Hepatocyte (in vitro differentiated cells): ENCODE measurements around the gene MIOX. TPM values are rescaled to one million over a fixed set of nuclear protein-coding genes. Genes with fewer than 3 reads are reported as not detected.
"Not testable (repeated sequence)": the region's sequence is repeated elsewhere in the genome, so short reads cannot be mapped to it uniquely, and the experiment has no call there.

ENCODE experiments used
- DNase-seq: peaks from one replicate; pipeline ENCODE4 v3.0.0-alpha.2; 2016; ENCODE audit warnings: low spot score
- H2AFZ ChIP-seq: fragments of 200-600 bp; sonication (generic); 2 replicates; pipeline ENCODE4 v1.6.0; 2016; ENCODE audit warnings: antibody characterized with exemption, mild to moderate bottlenecking
- H3K27ac ChIP-seq: fragments of 200-600 bp; sonication (generic); 2 replicates; pipeline ENCODE4 v1.5.1; 2016; ENCODE audit warnings: mild to moderate bottlenecking
- H3K27me3 ChIP-seq: fragments of 200-600 bp; sonication (generic); 2 replicates; pipeline ENCODE4 v1.6.1; 2016
- H3K36me3 ChIP-seq: fragments of 200-600 bp; sonication (generic); replicated peaks from 2 replicates; pipeline ENCODE4 v1.5.1; 2016; ENCODE audit warnings: low read depth; ENCODE audit not compliant: insufficient read depth
- H3K4me1 ChIP-seq: fragments of 200-600 bp; sonication (generic); 2 replicates; pipeline ENCODE4 v1.5.1; 2016; ENCODE audit warnings: mild to moderate bottlenecking, moderate library complexity; ENCODE audit not compliant: insufficient read depth
- H3K4me2 ChIP-seq: fragments of 200-600 bp; sonication (generic); 2 replicates; pipeline ENCODE4 v1.6.0; 2016
- H3K4me3 ChIP-seq: fragments of 200-600 bp; sonication (generic); 2 replicates; pipeline ENCODE4 v1.5.1; 2016; ENCODE audit warnings: mild to moderate bottlenecking
- H3K79me2 ChIP-seq: fragments of 200-600 bp; sonication (generic); 2 replicates; pipeline ENCODE4 v1.6.0; 2017; ENCODE audit warnings: mild to moderate bottlenecking
- H3K9me2 ChIP-seq: fragments of 200-600 bp; sonication (generic); replicated peaks from 2 replicates; pipeline ENCODE4 v1.6.0; 2017; ENCODE audit warnings: mild to moderate bottlenecking; ENCODE audit not compliant: insufficient read depth
- H3K9me3 ChIP-seq: fragments of 200-600 bp; sonication (generic); 2 replicates; pipeline ENCODE4 v1.5.1; 2016; ENCODE audit warnings: low read depth, mild to moderate bottlenecking
- H4K20me1 ChIP-seq: fragments of 200-600 bp; sonication (generic); 2 replicates; pipeline ENCODE4 v1.6.0; 2016; ENCODE audit warnings: mild to moderate bottlenecking; ENCODE audit not compliant: insufficient read depth, poor library complexity, severe bottlenecking
- EZH2 ChIP-seq: fragments of 200-600 bp; sonication (generic); IDR thresholded peaks from 2 replicates; pipeline ENCODE4 v1.6.1; 2016; ENCODE audit warnings: antibody characterized with exemption, mild to moderate bottlenecking, borderline replicate concordance
- EZH2phosphoT487 ChIP-seq: fragments of 200-600 bp; sonication (generic); IDR thresholded peaks from one replicate; pipeline ENCODE4 v1.6.1; 2018; ENCODE audit warnings: antibody characterized with exemption, mild to moderate bottlenecking, low read depth, moderate library complexity; ENCODE audit not compliant: unreplicated experiment, severe bottlenecking
- WGBS: methylation state at CpG from one replicate; pipeline ENCODE4 v1.1.6; 2016; ENCODE audit warnings: low lambda C conversion rate; ENCODE audit errors: missing lambda C conversion rate; 5-methylcytosine and 5-hydroxymethylcytosine counted together
- polyA plus RNA-seq: library from polyadenylated mRNA; unstranded; fragments of >200 nt; fragmentation: Nextera tagmentation; extraction: Ambion mirVana; gene quantifications from 2 replicates; pipeline ENCODE4 v1.2.1, GENCODE V29; 2016
- total RNA-seq: library from RNA; depleted of rRNA; stranded (reverse); fragments of >200 nt; gene quantifications from 2 replicates; pipeline ENCODE4 v1.2.3, GENCODE V29; 2014
- TF ChIP-seq, protein P1 (sequence below): fragments of 200-600 bp; sonication (generic); IDR thresholded peaks from 2 replicates; pipeline ENCODE4 v1.5.1; 2016; ENCODE audit warnings: antibody characterized with exemption, mild to moderate bottlenecking; ENCODE audit not compliant: poor library complexity

The MIOX gene
- total and polyA plus RNA-seq, 2 experiments from 2014 or later: not detected

DNA sequence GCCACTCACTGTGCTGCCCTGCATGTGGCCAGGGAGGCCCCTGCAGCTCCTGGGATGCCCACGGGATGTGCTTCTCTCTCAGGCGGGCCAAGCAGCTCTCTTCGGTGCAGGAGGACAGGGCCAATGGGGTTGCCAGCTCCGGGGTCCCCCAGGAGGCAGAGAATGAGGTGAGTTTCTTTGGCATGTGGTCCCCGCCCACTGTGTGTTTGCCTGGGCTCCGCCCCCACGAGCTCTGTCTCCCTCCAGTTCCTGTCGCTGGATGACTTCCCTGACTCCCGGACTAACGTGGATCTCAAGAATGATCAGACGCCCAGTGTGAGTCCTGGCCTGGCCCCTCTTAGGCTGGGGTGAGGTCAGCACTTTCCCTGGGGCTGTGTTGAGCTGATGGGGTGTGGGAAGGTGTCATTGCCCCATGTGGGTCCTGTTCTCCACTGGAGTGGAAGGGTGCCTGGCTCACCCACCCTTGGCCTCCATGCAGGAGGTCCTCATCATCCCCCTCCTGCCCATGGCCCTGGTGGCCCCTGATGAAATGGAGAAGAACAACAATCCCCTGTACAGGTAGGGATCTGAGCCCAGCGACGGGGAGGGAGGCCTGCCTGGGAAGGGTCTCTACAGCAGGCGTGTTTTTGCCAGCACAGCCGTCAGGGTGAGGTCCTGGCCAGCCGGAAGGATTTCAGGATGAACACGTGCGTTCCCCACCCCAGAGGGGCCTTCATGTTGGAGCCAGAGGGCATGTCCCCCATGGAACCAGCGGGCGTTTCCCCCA is 31.0 kb downstream of the MIOX start:
- H4K20me1 ChIP-seq: no peaks in the 10 kb centered on the region
- no peaks in the 10 kb centered on the region for H3K36me3 ChIP-seq
- no peaks in the 10 kb centered on the region for H3K9me2 ChIP-seq
- no peak for DNase-seq
- H2AFZ ChIP-seq: no peak overlapping the region
- 91% methylated on average over 20 of the region's 20 CpGs for WGBS
- peaks cover 46% of the 10 kb centered on the region for H3K79me2 ChIP-seq
- TF ChIP-seq, protein P1, sequence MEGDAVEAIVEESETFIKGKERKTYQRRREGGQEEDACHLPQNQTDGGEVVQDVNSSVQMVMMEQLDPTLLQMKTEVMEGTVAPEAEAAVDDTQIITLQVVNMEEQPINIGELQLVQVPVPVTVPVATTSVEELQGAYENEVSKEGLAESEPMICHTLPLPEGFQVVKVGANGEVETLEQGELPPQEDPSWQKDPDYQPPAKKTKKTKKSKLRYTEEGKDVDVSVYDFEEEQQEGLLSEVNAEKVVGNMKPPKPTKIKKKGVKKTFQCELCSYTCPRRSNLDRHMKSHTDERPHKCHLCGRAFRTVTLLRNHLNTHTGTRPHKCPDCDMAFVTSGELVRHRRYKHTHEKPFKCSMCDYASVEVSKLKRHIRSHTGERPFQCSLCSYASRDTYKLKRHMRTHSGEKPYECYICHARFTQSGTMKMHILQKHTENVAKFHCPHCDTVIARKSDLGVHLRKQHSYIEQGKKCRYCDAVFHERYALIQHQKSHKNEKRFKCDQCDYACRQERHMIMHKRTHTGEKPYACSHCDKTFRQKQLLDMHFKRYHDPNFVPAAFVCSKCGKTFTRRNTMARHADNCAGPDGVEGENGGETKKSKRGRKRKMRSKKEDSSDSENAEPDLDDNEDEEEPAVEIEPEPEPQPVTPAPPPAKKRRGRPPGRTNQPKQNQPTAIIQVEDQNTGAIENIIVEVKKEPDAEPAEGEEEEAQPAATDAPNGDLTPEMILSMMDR: no peak
- no peak for TF ChIP-seq EZH2
- no peak for TF ChIP-seq EZH2phosphoT487
- H3K4me1 ChIP-seq: no peaks in the 10 kb centered on the region
- H3K27ac ChIP-seq: no peak overlapping the region
- H3K4me2 ChIP-seq: no peak overlapping the region
- no peak overlapping the region for H3K4me3 ChIP-seq
- H3K9me3 ChIP-seq: no peaks in the 10 kb centered on the region
- no peaks in the 10 kb centered on the region for H3K27me3 ChIP-seq

DNA sequence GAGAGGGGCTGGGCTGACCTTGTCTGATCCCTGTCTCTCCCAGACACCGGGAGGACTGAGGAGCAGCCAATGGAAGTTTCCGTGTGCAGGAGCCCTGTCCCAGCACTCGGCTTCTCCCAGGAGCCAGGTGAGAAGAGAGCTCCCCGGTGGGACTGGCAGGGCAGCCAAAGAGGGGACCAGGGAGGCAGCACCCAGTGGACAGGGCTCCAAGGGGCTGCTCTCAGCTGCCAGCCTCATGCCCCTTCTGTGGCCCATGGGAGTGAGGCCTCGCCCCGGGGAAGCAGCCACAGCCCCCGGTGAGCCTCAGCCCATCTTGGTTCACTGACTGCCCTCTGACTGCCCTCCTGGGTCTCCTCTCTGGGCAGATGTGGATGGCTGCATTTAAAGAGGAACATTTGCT is 31.9 kb downstream of the MIOX start:
- WGBS: 97% methylated on average over 6 of the region's 7 CpGs
- Histone ChIP-seq H3K9me3 (no peaks in the 10 kb centered on the region), H3K79me2 (peaks cover 46% of the 10 kb centered on the region), H3K27me3 (no peaks in the 10 kb centered on the region), H4K20me1 (peaks cover 7% of the 10 kb centered on the region), H3K4me3 (no peak overlapping the region), H3K4me1 (no peaks in the 10 kb centered on the region), H2AFZ (no peak overlapping the region), H3K4me2 (no peak overlapping the region), H3K36me3 (no peaks in the 10 kb centered on the region), H3K9me2 (no peaks in the 10 kb centered on the region), H3K27ac (no peak overlapping the region)
- TF ChIP-seq, protein P1: no peak
- TF ChIP-seq EZH2 (no peak), EZH2phosphoT487 (no peak)
- DNase-seq: no peak

DNA sequence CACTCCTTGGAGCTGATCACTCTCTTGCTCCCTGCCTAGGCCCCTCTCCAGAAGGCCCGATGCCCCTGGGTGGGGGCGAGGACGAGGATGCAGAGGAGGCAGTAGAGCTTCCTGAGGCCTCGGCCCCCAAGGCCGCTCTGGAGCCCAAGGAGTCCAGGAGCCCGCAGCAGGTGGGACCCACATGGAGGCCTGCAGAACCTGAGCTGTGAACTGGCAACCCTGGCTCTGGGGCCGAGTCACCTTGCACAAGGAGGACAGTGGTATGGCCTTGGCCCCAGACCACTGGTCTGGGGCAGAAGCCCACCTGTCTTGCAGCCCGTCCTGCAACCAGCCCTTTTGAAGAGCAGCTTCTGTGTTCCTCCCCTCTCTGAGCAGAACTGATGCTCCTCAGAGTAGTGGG is 32.5 kb downstream of the MIOX start:
- no peaks in the 10 kb centered on the region for H3K27me3 ChIP-seq
- no peak overlapping the region for H3K4me2 ChIP-seq
- no peak overlapping the region for H3K27ac ChIP-seq
- no peak overlapping the region for H2AFZ ChIP-seq
- 95% methylated on average over 8 of the region's 8 CpGs for WGBS
- no peaks in the 10 kb centered on the region for H3K9me2 ChIP-seq
- DNase-seq: no peak
- no peaks in the 10 kb centered on the region for H3K9me3 ChIP-seq
- TF ChIP-seq EZH2phosphoT487 (no peak), EZH2 (no peak)
- peaks cover 4% of the 10 kb centered on the region for H3K4me1 ChIP-seq
- peaks cover 11% of the 10 kb centered on the region for H4K20me1 ChIP-seq
- no peaks in the 10 kb centered on the region for H3K36me3 ChIP-seq
- H3K79me2 ChIP-seq: peaks cover 46% of the 10 kb centered on the region
- no peak overlapping the region for H3K4me3 ChIP-seq

DNA sequence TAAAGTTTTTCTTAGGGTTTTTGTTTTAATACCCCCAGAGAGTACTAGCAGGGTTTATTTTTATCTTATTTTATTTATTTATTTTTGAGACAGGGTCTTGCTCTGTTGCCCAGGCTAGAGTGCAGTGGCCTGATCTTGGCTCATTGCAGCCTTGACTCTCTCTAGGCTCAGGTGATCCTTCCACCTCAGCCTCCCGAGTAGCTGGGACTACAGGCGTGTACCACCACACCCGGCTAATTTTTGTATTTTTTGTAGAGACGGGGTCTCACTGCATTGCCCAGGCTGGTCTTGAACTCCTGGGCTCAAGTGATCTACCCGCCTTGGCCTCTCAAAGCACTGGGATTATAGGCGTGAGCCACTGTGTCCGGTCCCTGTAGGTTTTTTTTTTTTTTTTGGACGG is 33.5 kb downstream of the MIOX start:
- not testable (repeated sequence) for H3K27me3 ChIP-seq, H3K36me3 ChIP-seq, DNase-seq, H3K9me3 ChIP-seq, H3K4me1 ChIP-seq, H3K9me2 ChIP-seq, H3K27ac ChIP-seq, H3K4me3 ChIP-seq, H2AFZ ChIP-seq, H3K4me2 ChIP-seq
- Histone ChIP-seq H3K79me2 (peaks cover 42% of the 10 kb centered on the region), H4K20me1 (peaks cover 13% of the 10 kb centered on the region)
- 92% methylated on average over 8 of the region's 8 CpGs for WGBS
